Heart right ventricle (tissue), 16 donors: ENCODE measurements around the gene CSF3R. TPM values are rescaled to one million over a fixed set of nuclear protein-coding genes. Genes with fewer than 3 reads are reported as not detected.

Source experiments
- ATAC-seq, 8 donors: fragments of 200-7000 bp; cut with Tn5 transposase; one replicate each; pipeline ENCODE4 v1.9.1; 2020; ENCODE audit warnings: mild to moderate bottlenecking in 8 of 8, moderate library complexity in 8 of 8, moderate number of reproducible peaks in 1 of 8
- DNase-seq, 2 donors: peaks; one replicate each; pipeline ENCODE4 v3.0.0-alpha.2; 2020
- H3K27ac ChIP-seq, 10 donors: fragments of 200-600 bp; sonication (generic) in 2 of 10; one replicate each; pipeline versions ENCODE4 v1.5.0 to v1.8.0; 2020 to 2022; ENCODE audit warnings: mild to moderate bottlenecking in 3 of 10
- H3K27me3 ChIP-seq, 7 donors: fragments of 200-600 bp; one replicate each; pipeline ENCODE4 v1.8.0; 2021 to 2022; ENCODE audit warnings: mild to moderate bottlenecking in 2 of 7
- H3K36me3 ChIP-seq, 9 donors: fragments of 200-600 bp; sonication (generic) in 1 of 9; one replicate each; pipeline versions ENCODE4 v1.5.0 to v1.8.0; 2020 to 2022; ENCODE audit warnings: mild to moderate bottlenecking in 2 of 9
- H3K4me1 ChIP-seq, 9 donors: fragments of 200-600 bp; sonication (generic) in 1 of 9; one replicate each; pipeline versions ENCODE4 v1.5.0 to v1.8.0; 2020 to 2022; ENCODE audit warnings: mild to moderate bottlenecking in 4 of 9
- H3K4me3 ChIP-seq, 10 donors: fragments of 200-600 bp; sonication (generic) in 2 of 10; one replicate each; pipeline versions ENCODE4 v1.5.0 to v1.8.0; 2020 to 2022; ENCODE audit warnings: mild to moderate bottlenecking in 7 of 10, moderate library complexity in 2 of 10
- H3K9me3 ChIP-seq, 11 donors: fragments of 200-600 bp in 10 of 11; sonication (generic) in 2 of 11; one replicate each; pipeline versions ENCODE4 v1.5.0 to v1.8.0; 2013 to 2022; ENCODE audit warnings: mild to moderate bottlenecking in 2 of 11, control low read depth in 1 of 11, moderate library complexity in 1 of 11
- WGBS, 2 donors: extraction: QIAGEN DNeasy Blood & Tissue Kit; methylation state at CpG; one replicate each; pipeline ENCODE4 v1.1.7; 2013; ENCODE audit warnings: inconsistent platforms in 1 of 2; 5-methylcytosine and 5-hydroxymethylcytosine counted together
- intact Hi-C, 10 donors: fragments of 100-400 bp; cut with DNase I; formaldehyde crosslinking; loops; one replicate each; pipeline versions ENCODE4 v1.11.1 to v1.14.2; 2022
- polyA plus RNA-seq, 2 donors: library from polyadenylated mRNA; stranded (reverse); fragments of 200-250 nt; gene quantifications; one replicate each; pipeline ENCODE4 v1.2.3, GENCODE V29; 2013
- total RNA-seq, 10 donors: library from RNA; stranded (reverse); fragmentation: NEBNext Ultra II Directional in 3 of 10; extraction: Animal tissue kit (Norgen Biotek cat#: 25700) in 3 of 10; gene quantifications; one replicate each; pipeline versions ENCODE4 v1.2.1 to v1.2.4, GENCODE V29; 2021 to 2023
- TF ChIP-seq, protein P1 (sequence below), 9 donors: fragments of 200-600 bp; sonication (generic) in 2 of 9; IDR thresholded peaks; one replicate each; pipeline versions ENCODE4 v1.5.0 to v1.8.0; 2021 to 2022; ENCODE audit warnings: antibody characterized with exemption in 9 of 9, mild to moderate bottlenecking in 5 of 9, moderate library complexity in 1 of 9
- donor health status: Arrhythmogenic right ventricular cardiomyopathy.
- donor health status: ischemic (EF 13 %, LVEDD 7.1; RV severe dilation, severe dysfunction).
- donor health status: healthy with polysubstance abuse.
- donor health status: DM: no; HTN: yes; CAD: no.
- donor health status: DM: no; HTN: no; CAD: no.
- donor health status: ischemic (EF 25% LVEDD 6.9; RV normal size, moderate dysfunction).
- donor health status: ischemic (EF 25% LVEDD 5.7; RV mildly dilated, moderate dysfunction).
- donor health status: healthy.
- donor health status: DM: yes; HTN: yes; CAD: no.
- donor health status: Ischemic cardiomyopathy.
- donor health status: ischemic (EF 35%, LVEDD 5.7; RV mildly dilated, moderate dysfunction).
- donor health status: nonischemic (EF 11% LVEDD 7.7; RV severe dilation, severe dysfunction).
- donor health status: DM: yes; HTN: yes; CAD: no.
- donor health status: PGD.
- donor health status: ischemic (EF 29% LVEDD 5.4; RV normal size, mild dysfunction).
- donor health status: nonischemic (EF 23%, LVEDD 6.1; RV moderate dilation, normal function).

CSF3R gene
- total and polyA plus RNA-seq, 12 donors, result 1.8 to 13.9 (median 4.2) TPM

DNA sequence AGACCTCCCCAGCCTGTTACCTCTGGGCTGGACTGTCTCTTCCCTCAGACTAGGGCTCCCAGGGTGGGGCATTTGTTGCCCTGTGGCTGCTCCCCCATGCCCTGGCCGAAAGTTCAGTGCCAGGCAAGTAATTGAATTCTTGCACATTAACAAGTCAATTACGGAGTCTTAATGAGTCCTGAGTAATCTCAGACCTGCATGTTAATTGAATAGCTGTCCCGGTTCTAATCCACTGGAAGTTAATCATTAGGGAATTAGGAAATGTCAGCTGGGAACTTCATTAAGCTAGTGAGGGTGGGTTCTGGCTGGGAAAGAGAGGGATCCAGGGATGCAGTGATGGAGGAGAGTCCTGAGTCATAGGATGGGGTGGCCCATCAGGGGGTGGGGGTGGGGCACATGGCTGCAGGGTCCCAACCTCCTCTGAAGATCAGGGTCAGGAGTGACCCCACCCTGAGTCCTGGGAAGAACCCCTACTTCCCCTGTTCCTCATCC is 47.1 kb upstream of the CSF3R start:
- H3K36me3 ChIP-seq, result no peaks in the 10 kb centered on the region
- TF ChIP-seq, protein P1, sequence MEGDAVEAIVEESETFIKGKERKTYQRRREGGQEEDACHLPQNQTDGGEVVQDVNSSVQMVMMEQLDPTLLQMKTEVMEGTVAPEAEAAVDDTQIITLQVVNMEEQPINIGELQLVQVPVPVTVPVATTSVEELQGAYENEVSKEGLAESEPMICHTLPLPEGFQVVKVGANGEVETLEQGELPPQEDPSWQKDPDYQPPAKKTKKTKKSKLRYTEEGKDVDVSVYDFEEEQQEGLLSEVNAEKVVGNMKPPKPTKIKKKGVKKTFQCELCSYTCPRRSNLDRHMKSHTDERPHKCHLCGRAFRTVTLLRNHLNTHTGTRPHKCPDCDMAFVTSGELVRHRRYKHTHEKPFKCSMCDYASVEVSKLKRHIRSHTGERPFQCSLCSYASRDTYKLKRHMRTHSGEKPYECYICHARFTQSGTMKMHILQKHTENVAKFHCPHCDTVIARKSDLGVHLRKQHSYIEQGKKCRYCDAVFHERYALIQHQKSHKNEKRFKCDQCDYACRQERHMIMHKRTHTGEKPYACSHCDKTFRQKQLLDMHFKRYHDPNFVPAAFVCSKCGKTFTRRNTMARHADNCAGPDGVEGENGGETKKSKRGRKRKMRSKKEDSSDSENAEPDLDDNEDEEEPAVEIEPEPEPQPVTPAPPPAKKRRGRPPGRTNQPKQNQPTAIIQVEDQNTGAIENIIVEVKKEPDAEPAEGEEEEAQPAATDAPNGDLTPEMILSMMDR (IDR thresholded peaks at IDR 0.05), result no peak
- 40 to 43% methylated on average over 3 of the region's 3 CpGs for WGBS, 2 donors
- intact Hi-C loops, result no loop called here
- H3K4me3 ChIP-seq, result no peak overlapping the region
- DNase-seq, result no peak
- ATAC-seq, result no peak
- no peaks in the 10 kb centered on the region for H3K4me1 ChIP-seq
- peaks cover 0 to 36% (median 26%) of the 10 kb centered on the region in 7 donors for H3K27me3 ChIP-seq
- peaks cover 0 to 22% (median 0%) of the 10 kb centered on the region in 11 donors for H3K9me3 ChIP-seq
- no peak overlapping the region for H3K27ac ChIP-seq

DNA sequence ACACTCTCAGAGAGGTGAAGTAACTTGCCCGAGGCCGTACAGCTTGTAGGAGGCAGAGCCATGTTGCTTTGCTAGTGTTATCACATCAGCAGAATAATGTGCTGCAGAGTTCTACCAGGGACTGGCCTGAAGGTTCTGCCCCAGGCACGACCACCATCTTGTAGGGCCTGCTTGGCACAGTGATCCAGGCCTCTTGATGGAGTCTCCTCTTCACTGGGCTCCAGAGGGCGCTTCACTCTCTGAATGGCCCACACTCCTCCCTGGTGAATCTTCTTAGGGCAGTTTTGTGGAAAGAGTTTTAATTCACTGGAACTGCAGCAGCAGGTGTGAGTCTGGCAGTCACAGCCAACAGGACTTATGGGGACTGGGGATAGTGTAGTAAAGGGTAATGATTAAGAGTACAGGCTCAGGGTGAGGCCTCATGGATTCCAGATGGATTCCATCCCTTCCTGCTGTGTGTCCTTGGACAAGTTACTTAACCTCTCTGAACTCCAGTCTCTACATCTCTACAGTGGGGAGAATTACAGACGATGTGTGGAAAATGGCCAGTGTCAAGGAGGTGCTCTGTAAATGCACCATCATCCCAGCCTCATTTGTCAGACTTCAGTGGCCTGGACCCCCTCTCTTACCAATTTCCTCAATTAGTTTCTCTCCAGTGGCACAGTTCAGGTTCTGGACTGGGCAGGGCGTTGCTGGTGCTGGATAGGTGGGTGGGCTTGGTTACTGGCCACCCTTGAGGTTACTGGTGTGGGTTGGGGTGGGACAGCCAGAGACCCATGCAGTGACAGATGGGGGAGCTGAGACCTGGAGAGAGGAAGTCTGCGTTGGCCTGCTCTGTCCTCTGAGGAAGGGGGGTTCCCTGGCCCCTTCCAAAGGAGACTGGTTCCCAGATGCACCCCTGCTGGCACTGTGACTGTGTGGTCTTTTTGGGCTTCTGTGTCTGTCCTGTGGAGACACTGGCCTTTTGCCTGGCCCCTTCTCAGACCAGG is 45.9 kb upstream of the CSF3R start:
- ATAC-seq, result no peak

DNA sequence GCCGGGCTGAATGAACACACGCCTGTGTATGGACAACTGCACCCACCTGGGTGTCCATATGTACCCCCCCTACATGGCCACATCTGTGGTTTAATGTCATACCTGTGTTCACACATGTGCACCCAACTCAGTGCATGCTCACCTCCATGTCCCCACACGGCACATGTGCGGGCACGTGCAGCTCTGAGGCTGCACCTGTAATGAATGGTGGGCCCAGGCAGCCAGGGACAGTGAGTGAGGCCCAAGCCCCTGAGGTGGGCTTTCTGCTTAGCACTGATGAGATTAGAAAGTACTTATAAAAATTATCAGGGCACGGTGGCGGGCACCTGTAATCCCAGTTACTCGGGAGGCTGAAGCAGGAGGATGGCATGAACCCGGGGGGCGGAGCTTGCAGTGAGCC is 42.5 kb upstream of the CSF3R start:
- WGBS, 2 donors, result 93 to 94% methylated on average over 10 of the region's 10 CpGs
- no peaks in the 10 kb centered on the region for H3K9me3 ChIP-seq
- no peak overlapping the region for H3K4me3 ChIP-seq
- intact Hi-C loops, result no loop called here
- peaks cover 0 to 29% (median 18%) of the 10 kb centered on the region in 7 donors for H3K27me3 ChIP-seq
- DNase-seq, result no peak
- H3K27ac ChIP-seq, result no peak overlapping the region
- TF ChIP-seq, protein P1 (IDR thresholded peaks at IDR 0.05), result no peak
- no peak for ATAC-seq
- no peaks in the 10 kb centered on the region for H3K36me3 ChIP-seq
- H3K4me1 ChIP-seq, result no peaks in the 10 kb centered on the region

More for the DNA sequence above, 45.9 kb upstream of the CSF3R start:
- H3K4me3 ChIP-seq, result no peak overlapping the region
- peaks cover 0 to 36% (median 26%) of the 10 kb centered on the region in 7 donors for H3K27me3 ChIP-seq
- intact Hi-C loops, result no loop called here
- TF ChIP-seq, protein P1 (IDR thresholded peaks at IDR 0.05), result no peak
- WGBS, 2 donors, result 71 to 73% methylated on average over 7 of the region's 7 CpGs
- no peaks in the 10 kb centered on the region for H3K36me3 ChIP-seq
- no peak overlapping the region for H3K27ac ChIP-seq
- peaks cover 0 to 19% (median 0%) of the 10 kb centered on the region in 11 donors for H3K9me3 ChIP-seq
- no peaks in the 10 kb centered on the region for H3K4me1 ChIP-seq
- no peak for DNase-seq

DNA sequence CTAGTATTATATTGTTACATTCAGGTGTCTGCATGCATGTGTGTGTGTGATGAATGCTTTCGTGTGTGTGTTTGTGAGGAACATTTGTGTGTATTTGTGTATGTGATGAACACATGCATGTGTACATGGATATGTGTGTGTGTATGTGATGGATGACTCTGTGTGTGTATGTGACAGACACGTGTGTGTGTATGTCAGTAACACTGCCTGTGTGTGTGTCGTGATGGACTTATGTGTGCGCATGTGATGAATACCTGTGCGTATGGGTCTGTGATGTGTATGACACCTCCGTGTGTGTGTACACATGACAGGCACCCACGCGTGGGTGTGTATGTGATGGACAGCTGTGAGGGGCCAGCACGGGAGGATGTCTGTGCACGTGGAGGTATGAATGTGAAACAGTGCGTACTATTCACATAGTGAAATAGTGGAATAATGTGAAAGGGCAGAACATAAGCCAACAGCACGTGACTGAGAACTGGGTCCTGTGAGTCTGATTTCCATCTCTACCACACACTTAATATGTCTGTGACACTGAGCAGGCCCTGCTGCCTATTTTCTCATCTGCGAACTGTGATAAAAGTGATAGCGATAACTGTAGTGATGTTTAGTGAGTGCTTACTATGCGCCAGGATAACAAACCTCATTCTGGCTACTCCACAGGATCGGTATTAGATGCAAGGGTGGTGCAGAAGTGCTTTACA is 41.8 kb upstream of the CSF3R start:
- DNase-seq (no peak), ATAC-seq (no peak)
- Histone ChIP-seq H3K4me3 (no peak overlapping the region), H3K27ac (no peak overlapping the region), H3K27me3 (peaks cover 0 to 23% (median 11%) of the 10 kb centered on the region in 7 donors), H3K4me1 (no peaks in the 10 kb centered on the region), H3K9me3 (no peaks in the 10 kb centered on the region), H3K36me3 (no peaks in the 10 kb centered on the region)
- TF ChIP-seq, protein P1 (IDR thresholded peaks at IDR 0.05), result no peak
- WGBS, 2 donors, result 85 to 88% methylated on average over 16 of the region's 16 CpGs
- intact Hi-C loops, result no loop called here
